HG02798 (cell line): Measurements from ENCODE around the gene MUC5AC.
"Not testable (repeated sequence)": the region's sequence is repeated elsewhere in the genome, so short reads cannot be mapped to it uniquely, and the experiment has no call there.

ENCODE experiments used
- ATAC-seq: cut with Tn5 transposase; IDR thresholded peaks from one replicate; pipeline ENCODE4 v1.9.1; 2021; ENCODE audit warnings: mild to moderate bottlenecking; ENCODE audit not compliant: unreplicated experiment, poor library complexity

Gene MUC5AC

DNA sequence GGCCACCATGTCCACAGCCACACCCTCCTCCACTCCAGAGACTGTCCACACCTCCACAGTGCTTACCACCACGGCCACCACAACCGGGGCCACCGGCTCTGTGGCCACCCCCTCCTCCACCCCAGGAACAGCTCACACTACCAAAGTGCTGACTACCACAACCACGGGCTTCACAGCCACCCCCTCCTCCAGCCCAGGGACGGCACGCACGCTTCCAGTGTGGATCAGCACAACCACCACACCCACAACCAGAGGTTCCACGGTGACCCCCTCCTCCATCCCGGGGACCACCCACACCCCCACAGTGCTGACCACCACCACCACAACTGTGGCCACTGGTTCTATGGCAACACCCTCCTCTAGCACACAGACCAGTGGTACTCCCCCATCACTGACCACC, 86.8 kb downstream of the MUC5AC start:
- ATAC-seq: not testable (repeated sequence)

- not testable (repeated sequence) for ATAC-seq
Measured at GRCh38 chr11:1245717-1246116, 88.0 kb downstream of the MUC5AC start.

DNA sequence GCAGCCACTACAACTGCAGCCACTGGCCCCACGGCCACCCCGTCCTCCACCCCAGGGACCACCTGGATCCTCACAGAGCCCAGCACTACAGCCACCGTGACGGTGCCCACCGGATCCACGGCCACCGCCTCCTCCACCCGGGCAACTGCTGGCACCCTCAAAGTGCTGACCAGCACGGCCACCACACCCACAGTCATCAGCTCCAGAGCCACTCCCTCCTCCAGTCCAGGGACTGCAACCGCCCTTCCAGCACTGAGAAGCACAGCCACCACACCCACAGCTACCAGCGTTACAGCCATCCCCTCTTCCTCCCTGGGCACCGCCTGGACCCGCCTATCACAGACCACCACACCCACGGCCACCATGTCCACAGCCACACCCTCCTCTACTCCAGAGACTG, 88.5 kb downstream of the MUC5AC start:
- ATAC-seq: not testable (repeated sequence)

DNA sequence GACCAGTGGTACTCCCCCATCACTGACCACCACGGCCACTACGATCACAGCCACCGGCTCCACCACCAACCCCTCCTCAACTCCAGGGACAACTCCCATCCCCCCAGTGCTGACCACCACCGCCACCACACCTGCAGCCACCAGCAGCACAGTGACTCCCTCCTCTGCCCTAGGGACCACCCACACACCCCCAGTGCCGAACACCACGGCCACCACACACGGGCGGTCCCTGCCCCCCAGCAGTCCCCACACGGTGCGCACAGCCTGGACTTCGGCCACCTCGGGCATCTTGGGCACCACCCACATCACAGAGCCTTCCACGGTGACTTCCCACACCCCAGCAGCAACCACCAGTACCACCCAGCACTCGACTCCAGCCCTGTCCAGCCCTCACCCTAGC, 89.3 kb downstream of the MUC5AC start:
- ATAC-seq: not testable (repeated sequence)

GRCh38 chr11:1248951-1249350, 91.2 kb downstream of the MUC5AC start:
- not testable (repeated sequence) for ATAC-seq

- not testable (repeated sequence) for ATAC-seq
Measured at GRCh38 chr11:1250411-1250810, 92.7 kb downstream of the MUC5AC start.
